HepG2 (cell line): ENCODE measurements around the gene LBX2. TPM values are rescaled to one million over a fixed set of nuclear protein-coding genes. Genes with fewer than 3 reads are reported as not detected.
A peak's percentile ranks its signal among the peaks of the same experiment; 100 is the strongest.

Experiments used
- FOXA3 ChIP-seq: IDR thresholded peaks from 2 replicates; pipeline ENCODE4 v1.6.1; 2016; ENCODE audit warnings: missing genetic modification reagents, missing compliant biosample characterization
- GATA4 ChIP-seq: sonication (generic); IDR thresholded peaks from 2 replicates; pipeline ENCODE4 v1.6.1; 2016; ENCODE audit warnings: antibody characterized with exemption, low read depth, borderline replicate concordance
- ISL2 ChIP-seq: sonication (generic); formaldehyde crosslinking; IDR thresholded peaks from 2 replicates; pipeline ENCODE4 v1.5.0; 2020; ENCODE audit warnings: missing genetic modification reagents
- JUND ChIP-seq: sonication (generic); formaldehyde crosslinking; IDR thresholded peaks from 2 replicates; pipeline ENCODE4 v1.8.0; 2022; ENCODE audit warnings: mild to moderate bottlenecking, missing genetic modification reagents
- KIAA2018 ChIP-seq: sonication (generic); formaldehyde crosslinking; IDR thresholded peaks from 2 replicates; pipeline ENCODE4 v1.5.0; 2020; ENCODE audit warnings: mild to moderate bottlenecking, missing genetic modification reagents, borderline replicate concordance
- KLF15 ChIP-seq: sonication (generic); formaldehyde crosslinking; IDR thresholded peaks from 2 replicates; pipeline ENCODE4 v1.8.1; 2023; ENCODE audit warnings: borderline replicate concordance, mild to moderate bottlenecking, inconsistent platforms, missing genetic modification reagents, mixed read lengths
- MXI1 ChIP-seq: IDR thresholded peaks from 3 replicates; pipeline ENCODE4 v1.6.1; 2012; ENCODE audit warnings: low read depth, low read length, inconsistent platforms, borderline replicate concordance
- SOX5 ChIP-seq: IDR thresholded peaks from 2 replicates; pipeline ENCODE4 v1.6.1; 2016; ENCODE audit warnings: borderline replicate concordance
- TSC22D2 ChIP-seq: sonication (generic); formaldehyde crosslinking; IDR thresholded peaks from 2 replicates; pipeline ENCODE4 v1.5.1; 2020; ENCODE audit warnings: missing genetic modification reagents, mild to moderate bottlenecking, borderline replicate concordance
- ZFY ChIP-seq: sonication (generic); formaldehyde crosslinking; IDR thresholded peaks from 2 replicates; pipeline ENCODE4 v1.4.0; 2020; ENCODE audit warnings: missing genetic modification reagents
- ZNF589 ChIP-seq: sonication (generic); formaldehyde crosslinking; conservative IDR thresholded peaks from 2 replicates; pipeline ENCODE4 v1.8.0; 2022; ENCODE audit warnings: mild to moderate bottlenecking, moderate library complexity, missing genetic modification reagents
- polyA plus RNA-seq, 8 experiments: library from polyadenylated mRNA; depleted of rRNA in 3 of 8; stranded (reverse) in 7 of 8; unstranded in 1 of 8; fragments of >200 nt; fragmentation: Illumina TruSeq in 4 of 8; extraction: Trizol in 4 of 8; gene quantifications; 2 replicates each; pipeline versions ENCODE4 v1.2.1 to v1.2.3, GENCODE V29; 2011 to 2016; ENCODE audit warnings: low read depth in 4 of 8, missing spikeins in 1 of 8, mixed read lengths in 1 of 8; ENCODE audit not compliant: insufficient read depth in 1 of 8
- total RNA-seq, 5 experiments: library from RNA; depleted of rRNA; stranded (reverse); fragments of >200 nt; fragmentation: Illumina TruSeq; extraction: Trizol; gene quantifications; 2 replicates each; pipeline ENCODE4 v1.2.3, GENCODE V29; 2016; ENCODE audit warnings: low read depth in 1 of 5
- TF ChIP-seq, protein P1 (sequence below): sonication (generic); formaldehyde crosslinking; IDR thresholded peaks from 2 replicates; pipeline ENCODE4 v1.4.0; 2020; ENCODE audit warnings: low read depth, mild to moderate bottlenecking, missing genetic modification reagents
- TF ChIP-seq, protein P2 (sequence below): fragments of 450-650 bp; IDR thresholded peaks from 2 replicates; pipeline ENCODE4 v1.6.1; 2017

LBX2 gene
- total and polyA plus RNA-seq, 2 of the 13 experiments (the other 11 are each of a cell fraction or from before 2014, with no cell fraction given): 6.4 to 8.1 TPM

- TF ChIP-seq ZFY (CRISPR knock-in tag) (peak; percentile 85), ZNF589 (CRISPR knock-in tag) (peak; percentile 74; the same call in 1 of the 2 replicates), SOX5 (CRISPR knock-in tag) (peak; percentile 38; the same call in 1 of the 2 replicates), JUND (CRISPR knock-in tag) (no peak), MXI1 (peak; percentile 81; the same call in 2 of the 3 replicates), FOXA3 (CRISPR knock-in tag) (peak; percentile 43), ISL2 (CRISPR knock-in tag) (peak; percentile 50; the same call in 1 of the 2 replicates), TSC22D2 (peak; percentile 2; the same call in 1 of the 2 replicates), GATA4 (peak; percentile 20; the same call in 1 of the 2 replicates), KIAA2018 (CRISPR knock-in tag) (no peak; the same call in 1 of the 2 replicates), KLF15 (peak; percentile 68; the same call in 1 of the 2 replicates)
- TF ChIP-seq, protein P1, sequence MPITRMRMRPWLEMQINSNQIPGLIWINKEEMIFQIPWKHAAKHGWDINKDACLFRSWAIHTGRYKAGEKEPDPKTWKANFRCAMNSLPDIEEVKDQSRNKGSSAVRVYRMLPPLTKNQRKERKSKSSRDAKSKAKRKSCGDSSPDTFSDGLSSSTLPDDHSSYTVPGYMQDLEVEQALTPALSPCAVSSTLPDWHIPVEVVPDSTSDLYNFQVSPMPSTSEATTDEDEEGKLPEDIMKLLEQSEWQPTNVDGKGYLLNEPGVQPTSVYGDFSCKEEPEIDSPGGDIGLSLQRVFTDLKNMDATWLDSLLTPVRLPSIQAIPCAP: 0 out of 2 replicates have a peak, but pooled peaks have one; percentile 64
- TF ChIP-seq, protein P2, sequence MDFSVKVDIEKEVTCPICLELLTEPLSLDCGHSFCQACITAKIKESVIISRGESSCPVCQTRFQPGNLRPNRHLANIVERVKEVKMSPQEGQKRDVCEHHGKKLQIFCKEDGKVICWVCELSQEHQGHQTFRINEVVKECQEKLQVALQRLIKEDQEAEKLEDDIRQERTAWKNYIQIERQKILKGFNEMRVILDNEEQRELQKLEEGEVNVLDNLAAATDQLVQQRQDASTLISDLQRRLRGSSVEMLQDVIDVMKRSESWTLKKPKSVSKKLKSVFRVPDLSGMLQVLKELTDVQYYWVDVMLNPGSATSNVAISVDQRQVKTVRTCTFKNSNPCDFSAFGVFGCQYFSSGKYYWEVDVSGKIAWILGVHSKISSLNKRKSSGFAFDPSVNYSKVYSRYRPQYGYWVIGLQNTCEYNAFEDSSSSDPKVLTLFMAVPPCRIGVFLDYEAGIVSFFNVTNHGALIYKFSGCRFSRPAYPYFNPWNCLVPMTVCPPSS: no peak
Observed at GRCh38 chr2:74482801-74483674, 16.4 kb downstream of the LBX2 start, which contains the start of the genes CCDC142 and TTC31 (continued).
